ENCODE measurements around the gene HIGD2B. TPM values are rescaled to one million over a fixed set of nuclear protein-coding genes. Genes with fewer than 3 reads are reported as not detected.

HIGD2B gene
- total RNA-seq (not detected in 2 replicates), polyA plus RNA-seq (0.23 TPM in 1 of 2 replicates, not detected in the other)

GRCh38 chr15:72685925-72686794 is at the start of gene HIGD2B, which contains the start of gene BBS4:
TSS of gene HIGD2B (minus strand) at chr15:72686182. CDS start at chr15:72676374, 9,808 bp downstream.
TSS of gene BBS4 (plus strand) at chr15:72686207. CDS start at chr15:72686228, 21 bp downstream.
- TF ChIP-seq CTCF (IDR thresholded peaks at IDR 0.05; ENCODE audit: poor library complexity) (no peak), EZH2phosphoT487 (IDR thresholded peaks at IDR 0.05; ENCODE audit: low read depth, severe bottlenecking, unreplicated experiment) (no peak), EZH2 (IDR thresholded peaks at IDR 0.05; ENCODE audit: borderline replicate concordance) (no peak)
- Histone ChIP-seq H3K27me3 (peaks cover 1% of the 10 kb centered on the region), H3K79me2 (peaks cover 26% of the 10 kb centered on the region), H3K27ac (peak within 1 kb of the TSS; percentile 90), H3K9me2 (replicated peaks; ENCODE audit: insufficient read depth) (no peaks in the 10 kb centered on the region), H3K9me3 (ENCODE audit: low read depth) (no peaks in the 10 kb centered on the region), H3K4me1 (ENCODE audit: insufficient read depth) (peaks cover 14% of the 10 kb centered on the region), H3K4me3 (peak within 1 kb of the TSS; percentile 60), H3K4me2 (peak within 1 kb of the TSS; percentile 89), H2AFZ (peak within 1 kb of the TSS; percentile 98), H4K20me1 (ENCODE audit: insufficient read depth, poor library complexity, severe bottlenecking) (no peaks in the 10 kb centered on the region), H3K36me3 (replicated peaks; ENCODE audit: insufficient read depth, low read depth) (no peaks in the 10 kb centered on the region)
- peak; percentile 93 for DNase-seq (ENCODE audit: low spot score)
- under 1% methylated on average over 49 of the region's 49 CpGs for WGBS (ENCODE audit: low lambda C conversion rate, missing lambda C conversion rate)

- no peak for DNase-seq (ENCODE audit: low spot score)
- no peak overlapping the region for H2AFZ ChIP-seq
- no peaks in the 10 kb centered on the region for H4K20me1 ChIP-seq (ENCODE audit: insufficient read depth, poor library complexity, severe bottlenecking)
- H3K79me2 ChIP-seq: no peaks in the 10 kb centered on the region
- WGBS (ENCODE audit: low lambda C conversion rate, missing lambda C conversion rate): 97% methylated on average over 2 of the region's 2 CpGs
- no peak for TF ChIP-seq CTCF (IDR thresholded peaks at IDR 0.05; ENCODE audit: poor library complexity)
- TF ChIP-seq EZH2phosphoT487 (IDR thresholded peaks at IDR 0.05; ENCODE audit: low read depth, severe bottlenecking, unreplicated experiment): no peak
- no peak for TF ChIP-seq EZH2 (IDR thresholded peaks at IDR 0.05; ENCODE audit: borderline replicate concordance)
- H3K27ac ChIP-seq: no peak overlapping the region
- H3K4me1 ChIP-seq (ENCODE audit: insufficient read depth): no peaks in the 10 kb centered on the region
- H3K4me2 ChIP-seq: no peak overlapping the region
- H3K4me3 ChIP-seq: no peak overlapping the region
- H3K9me3 ChIP-seq (ENCODE audit: low read depth): no peaks in the 10 kb centered on the region
- H3K9me2 ChIP-seq (replicated peaks; ENCODE audit: insufficient read depth): no peaks in the 10 kb centered on the region
- H3K36me3 ChIP-seq (replicated peaks; ENCODE audit: insufficient read depth, low read depth): no peaks in the 10 kb centered on the region
- no peaks in the 10 kb centered on the region for H3K27me3 ChIP-seq
These were observed 49.1 kb upstream of the HIGD2B start for GRCh38 chr15:72735111-72735510.

GRCh38 chr15:72733941-72734738 is 48.2 kb upstream of the HIGD2B start:
- H2AFZ ChIP-seq: no peak overlapping the region
- H3K27me3 ChIP-seq: no peaks in the 10 kb centered on the region
- no peaks in the 10 kb centered on the region for H3K79me2 ChIP-seq
- no peaks in the 10 kb centered on the region for H3K36me3 ChIP-seq (replicated peaks; ENCODE audit: insufficient read depth, low read depth)
- no peak for DNase-seq (ENCODE audit: low spot score)
- H3K4me1 ChIP-seq (ENCODE audit: insufficient read depth): no peaks in the 10 kb centered on the region
- no peaks in the 10 kb centered on the region for H4K20me1 ChIP-seq (ENCODE audit: insufficient read depth, poor library complexity, severe bottlenecking)
- TF ChIP-seq CTCF (IDR thresholded peaks at IDR 0.05; ENCODE audit: poor library complexity): no peak
- no peak for TF ChIP-seq EZH2phosphoT487 (IDR thresholded peaks at IDR 0.05; ENCODE audit: low read depth, severe bottlenecking, unreplicated experiment)
- TF ChIP-seq EZH2 (IDR thresholded peaks at IDR 0.05; ENCODE audit: borderline replicate concordance): no peak
- H3K9me3 ChIP-seq (ENCODE audit: low read depth): no peaks in the 10 kb centered on the region
- 69% methylated on average over 2 of the region's 2 CpGs for WGBS (ENCODE audit: low lambda C conversion rate, missing lambda C conversion rate)
- H3K27ac ChIP-seq: no peak overlapping the region
- H3K4me2 ChIP-seq: no peak overlapping the region
- no peak overlapping the region for H3K4me3 ChIP-seq
- no peaks in the 10 kb centered on the region for H3K9me2 ChIP-seq (replicated peaks; ENCODE audit: insufficient read depth)

Data from hepatocyte (in vitro differentiated cells).